Ishikawa (cell line): Measurements from ENCODE around the gene VAPB.

Experiments
- CEBPB ChIP-seq: IDR thresholded peaks from 2 replicates; pipeline ENCODE4 v1.6.1; 2012
- CREB1 ChIP-seq: IDR thresholded peaks from 2 replicates; pipeline ENCODE4 v1.6.1; 2012; ENCODE audit warnings: low read depth
- EGR1 ChIP-seq: IDR thresholded peaks from 2 replicates; pipeline ENCODE4 v1.6.1; 2012
- EP300 ChIP-seq: IDR thresholded peaks from 2 replicates; pipeline ENCODE4 v1.6.1; 2012; ENCODE audit warnings: borderline replicate concordance
- FOXM1 ChIP-seq: IDR thresholded peaks from 2 replicates; pipeline ENCODE4 v1.6.1; 2012; ENCODE audit warnings: low read depth, borderline replicate concordance
- MAX ChIP-seq: IDR thresholded peaks from 2 replicates; pipeline ENCODE4 v1.6.1; 2012
- NFIC ChIP-seq: IDR thresholded peaks from 2 replicates; pipeline ENCODE4 v1.6.1; 2012
- RAD21 ChIP-seq: IDR thresholded peaks from 2 replicates; pipeline ENCODE4 v1.6.1; 2012; ENCODE audit warnings: low read depth
- REST ChIP-seq: IDR thresholded peaks from 2 replicates; pipeline ENCODE4 v1.6.1; 2012; ENCODE audit warnings: low read depth, mild to moderate bottlenecking
- TAF1 ChIP-seq: IDR thresholded peaks from 2 replicates; pipeline ENCODE4 v1.6.1; 2012; ENCODE audit warnings: low read depth, mild to moderate bottlenecking
- TCF12 ChIP-seq: IDR thresholded peaks from 2 replicates; pipeline ENCODE4 v1.6.1; 2012; ENCODE audit warnings: low read depth
- TEAD4 ChIP-seq: IDR thresholded peaks from 2 replicates; pipeline ENCODE4 v1.6.1; 2012
- USF1 ChIP-seq: IDR thresholded peaks from 2 replicates; pipeline ENCODE4 v1.6.1; 2012
- YY1 ChIP-seq: IDR thresholded peaks from 2 replicates; pipeline ENCODE4 v1.6.1; 2012; ENCODE audit warnings: low read depth
- ZBTB7A ChIP-seq: IDR thresholded peaks from 2 replicates; pipeline ENCODE4 v1.6.1; 2012; ENCODE audit warnings: low read depth

The VAPB gene

GRCh38 chr20:58432186-58432954, 43.3 kb downstream of the VAPB start:
- TF ChIP-seq EP300: no peak
- no peak for TF ChIP-seq TAF1
- TF ChIP-seq YY1: no peak
- no peak for TF ChIP-seq USF1
- TF ChIP-seq FOXM1: no peak
- no peak for TF ChIP-seq EGR1
- TF ChIP-seq ZBTB7A: no peak
- no peak for TF ChIP-seq TEAD4
- TF ChIP-seq CREB1: no peak
- TF ChIP-seq MAX: no peak
- TF ChIP-seq NFIC: no peak
- TF ChIP-seq CEBPB: no peak
- no peak for TF ChIP-seq RAD21
- TF ChIP-seq TCF12: no peak
- no peak for TF ChIP-seq REST

GRCh38 chr20:58433029-58433647, 44.1 kb downstream of the VAPB start:
- no peak for TF ChIP-seq EP300
- TF ChIP-seq MAX: no peak
- no peak for TF ChIP-seq ZBTB7A
- no peak for TF ChIP-seq YY1
- TF ChIP-seq RAD21: no peak
- TF ChIP-seq CREB1: no peak
- TF ChIP-seq FOXM1: no peak
- TF ChIP-seq EGR1: no peak
- TF ChIP-seq NFIC: no peak
- TF ChIP-seq TCF12: no peak
- no peak for TF ChIP-seq CEBPB
- no peak for TF ChIP-seq USF1
- no peak for TF ChIP-seq TAF1
- TF ChIP-seq TEAD4: no peak
- no peak for TF ChIP-seq REST

GRCh38 chr20:58433759-58434158, 44.7 kb downstream of the VAPB start:
- no peak for TF ChIP-seq RAD21
- TF ChIP-seq TEAD4: no peak
- no peak for TF ChIP-seq CEBPB
- TF ChIP-seq EGR1: no peak
- TF ChIP-seq NFIC: no peak
- no peak for TF ChIP-seq CREB1
- TF ChIP-seq FOXM1: no peak
- no peak for TF ChIP-seq REST
- TF ChIP-seq ZBTB7A: no peak
- no peak for TF ChIP-seq MAX
- TF ChIP-seq TCF12: no peak
- no peak for TF ChIP-seq USF1
- TF ChIP-seq TAF1: no peak
- no peak for TF ChIP-seq EP300
- TF ChIP-seq YY1: no peak
